ENCODE results near the gene MYLK4.

Gene MYLK4

DNA sequence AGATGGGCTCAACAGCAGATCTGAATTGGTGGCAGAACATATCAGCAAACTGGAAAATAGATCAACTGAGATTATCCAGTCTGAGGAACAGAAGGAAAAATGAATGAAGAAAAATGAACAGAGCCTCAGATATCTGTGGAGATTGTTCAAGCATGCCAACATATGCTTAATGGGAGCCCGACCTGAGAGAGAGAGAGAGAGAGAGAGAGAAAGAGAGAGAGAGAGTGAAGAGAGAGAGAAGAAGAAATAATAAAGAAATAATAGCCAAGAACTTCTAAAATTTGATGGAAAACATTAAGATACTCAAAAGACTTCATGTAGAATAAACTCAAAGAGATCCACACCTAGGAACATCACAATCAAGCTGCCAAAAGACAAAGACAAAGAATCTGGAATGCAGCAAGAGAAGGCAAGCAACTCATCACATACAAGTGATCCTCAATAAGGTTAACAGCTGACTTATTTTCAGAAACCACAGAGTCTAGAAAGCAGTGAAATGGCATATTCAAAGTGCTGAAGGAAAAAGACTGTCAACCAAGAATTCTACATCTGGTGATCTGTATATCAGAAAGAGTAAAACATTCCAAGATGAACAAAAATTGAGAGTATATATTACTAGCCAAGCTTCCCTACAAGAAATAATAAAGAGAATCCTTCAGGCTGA is 97.2 kb downstream of the MYLK4 start:
- Mint-ChIP-seq H3K36me3 (no peaks in the 10 kb centered on the region), H3K4me3 (no peak overlapping the region), H3K27me3 (peaks cover 9% of the 10 kb centered on the region), H3K4me1 (no peaks in the 10 kb centered on the region), H3K9me3 (no peaks in the 10 kb centered on the region), H3K27ac (no peak overlapping the region)
- CTCF ChIA-PET = interaction anchor here (0.7 to 1.4 kb wide), 2 partner anchors 13 to 19 kb away, joined by 3 to 4 read pairs; no protein-coding TSS in a partner anchor
- no peak for DNase-seq

DNA sequence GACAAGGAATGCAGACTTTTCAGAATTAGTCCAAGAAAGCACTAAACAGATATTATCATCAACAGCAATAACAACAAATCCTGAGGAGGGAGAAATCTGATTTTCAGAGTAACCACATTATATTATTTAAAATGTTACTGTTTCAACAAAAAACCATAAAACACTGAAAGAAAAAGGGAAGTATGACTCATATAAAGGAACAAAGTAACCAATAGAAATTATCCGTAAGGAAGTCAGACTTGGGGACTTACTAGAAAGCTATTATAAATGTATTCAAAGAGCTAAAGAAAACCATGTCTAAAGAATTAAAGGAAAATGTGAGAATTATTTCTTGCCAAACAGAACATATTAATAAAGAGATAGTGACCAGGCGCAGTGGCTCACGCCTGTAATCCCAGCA is 98.1 kb downstream of the MYLK4 start:
- no peaks in the 10 kb centered on the region for H3K4me1 Mint-ChIP-seq
- no peak for DNase-seq
- H3K4me3 Mint-ChIP-seq = no peak overlapping the region
- no peaks in the 10 kb centered on the region for H3K9me3 Mint-ChIP-seq
- H3K27ac Mint-ChIP-seq = no peak overlapping the region
- H3K36me3 Mint-ChIP-seq = no peaks in the 10 kb centered on the region
- CTCF ChIA-PET = no interaction called here
- peaks cover 9% of the 10 kb centered on the region for H3K27me3 Mint-ChIP-seq

DNA sequence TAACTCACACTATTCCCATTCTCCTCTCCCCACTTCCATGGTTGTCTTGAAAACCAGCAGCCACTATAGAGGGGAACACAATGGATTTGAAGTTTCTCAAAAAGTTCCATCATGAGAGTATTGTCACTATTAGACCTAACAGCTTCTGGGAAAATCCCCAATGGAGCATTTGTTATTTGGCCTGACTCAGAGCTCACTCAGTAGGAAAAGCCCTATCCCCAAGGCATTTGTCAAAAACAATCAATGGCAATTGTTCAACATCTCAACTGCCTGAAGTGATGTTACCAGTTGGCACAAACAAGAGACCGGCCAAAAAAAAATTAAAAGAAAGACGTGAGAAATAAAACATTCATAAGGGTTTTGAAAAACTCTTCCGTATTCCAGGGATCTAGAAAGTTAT is 98.8 kb downstream of the MYLK4 start:
- Mint-ChIP-seq H3K4me3 (no peak overlapping the region), H3K4me1 (no peaks in the 10 kb centered on the region), H3K9me3 (no peaks in the 10 kb centered on the region), H3K36me3 (no peaks in the 10 kb centered on the region), H3K27ac (no peak overlapping the region), H3K27me3 (peaks cover 10% of the 10 kb centered on the region)
- no peak for DNase-seq
- CTCF ChIA-PET = interaction anchor here (0.5 kb wide), 1 partner anchor 614 kb away, joined by 3 read pairs; no protein-coding TSS in a partner anchor

DNA sequence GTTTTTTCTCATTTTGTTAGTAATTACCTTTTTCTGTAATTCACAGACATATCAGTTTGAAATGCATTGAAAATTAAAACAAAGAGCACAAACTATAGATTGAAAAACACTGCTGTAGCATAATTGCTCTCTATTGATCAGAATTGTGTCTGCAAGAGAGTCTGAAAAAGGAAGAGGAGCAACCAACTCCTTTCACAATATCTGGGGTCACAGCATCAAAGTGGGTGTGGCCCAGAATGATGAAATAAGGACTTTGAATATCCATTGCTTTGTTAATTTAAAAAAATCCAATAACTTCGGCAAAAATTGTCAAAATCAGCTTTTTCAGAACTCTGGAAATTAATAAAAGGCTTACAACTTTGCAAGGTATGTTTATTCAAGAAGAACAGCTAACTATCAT is 99.2 kb downstream of the MYLK4 start:
- H3K27ac Mint-ChIP-seq = no peak overlapping the region
- H3K9me3 Mint-ChIP-seq = no peaks in the 10 kb centered on the region
- H3K4me1 Mint-ChIP-seq = no peaks in the 10 kb centered on the region
- no peak overlapping the region for H3K4me3 Mint-ChIP-seq
- peaks cover 13% of the 10 kb centered on the region for H3K27me3 Mint-ChIP-seq
- CTCF ChIA-PET = interaction anchor here (0.5 kb wide), 1 partner anchor 614 kb away, joined by 3 read pairs; no protein-coding TSS in a partner anchor
- H3K36me3 Mint-ChIP-seq = no peaks in the 10 kb centered on the region
- DNase-seq = no peak

DNA sequence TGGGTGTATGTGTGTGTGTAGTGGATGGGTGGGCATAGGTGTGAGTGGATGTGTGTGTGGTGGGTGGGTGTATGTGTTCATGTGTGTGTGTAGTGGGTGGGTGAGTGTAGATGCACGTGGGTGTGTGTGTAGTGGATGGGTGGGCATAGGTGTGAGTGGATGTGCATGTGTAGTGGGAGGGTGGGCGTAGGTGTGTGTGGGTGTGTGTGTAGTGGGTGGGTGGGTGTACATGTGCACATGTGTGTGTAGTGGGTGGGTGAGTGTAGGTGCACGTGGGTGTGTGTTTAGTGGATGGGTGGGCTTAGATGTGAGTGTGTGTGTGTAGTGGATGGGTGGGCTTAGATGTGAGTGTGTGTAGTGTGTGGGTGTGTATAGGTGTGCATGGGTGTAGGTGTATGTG is 104.4 kb downstream of the MYLK4 start:
- H3K9me3 Mint-ChIP-seq = no peaks in the 10 kb centered on the region
- H3K4me3 Mint-ChIP-seq = no peak overlapping the region
- no peaks in the 10 kb centered on the region for H3K36me3 Mint-ChIP-seq
- no peak overlapping the region for H3K27ac Mint-ChIP-seq
- DNase-seq = no peak
- H3K27me3 Mint-ChIP-seq = peaks cover 32% of the 10 kb centered on the region
- H3K4me1 Mint-ChIP-seq = peaks cover 3% of the 10 kb centered on the region
- CTCF ChIA-PET = interaction anchor here (2.1 kb wide), 1 partner anchor 11 kb away, joined by 15 read pairs; no protein-coding TSS in a partner anchor

DNA sequence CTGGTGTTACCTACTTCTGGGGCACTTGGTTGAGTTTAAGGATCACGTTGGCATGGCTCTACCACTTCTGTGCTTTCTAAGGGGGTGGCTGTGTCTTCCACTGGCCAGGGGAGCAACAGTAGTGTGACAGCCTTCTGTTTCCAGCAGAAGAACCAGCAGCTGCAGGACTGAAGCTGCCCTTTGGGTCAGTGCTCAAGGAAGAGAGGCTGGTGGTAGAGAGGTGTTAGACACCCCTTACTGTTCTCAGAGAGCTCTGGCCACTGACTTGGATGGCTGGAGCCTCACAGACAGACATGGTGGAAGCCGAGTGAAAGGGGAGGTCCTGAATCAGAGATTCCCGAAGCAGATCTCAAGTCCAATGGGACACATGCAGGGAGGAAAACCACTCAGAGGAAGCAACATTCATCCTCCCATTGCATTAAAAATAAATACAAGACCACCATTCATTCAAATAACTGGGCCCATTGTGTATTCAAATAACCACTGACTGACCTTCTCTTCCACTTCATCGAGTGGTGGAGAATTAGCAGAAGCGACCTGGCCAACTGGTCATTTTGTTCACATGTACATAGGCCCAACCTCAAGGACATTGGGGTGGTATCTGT is 106.7 kb downstream of the MYLK4 start:
- DNase-seq = no peak
- H3K4me1 Mint-ChIP-seq = peaks cover 8% of the 10 kb centered on the region
- CTCF ChIA-PET = interaction anchor here (0.6 to 2.1 kb wide), 2 partner anchors 9 kb away, joined by 3 to 15 read pairs; no protein-coding TSS in a partner anchor
- peaks cover 49% of the 10 kb centered on the region for H3K27me3 Mint-ChIP-seq
- H3K4me3 Mint-ChIP-seq = no peak overlapping the region
- H3K9me3 Mint-ChIP-seq = no peaks in the 10 kb centered on the region
- no peaks in the 10 kb centered on the region for H3K36me3 Mint-ChIP-seq
- no peak overlapping the region for H3K27ac Mint-ChIP-seq

DNA sequence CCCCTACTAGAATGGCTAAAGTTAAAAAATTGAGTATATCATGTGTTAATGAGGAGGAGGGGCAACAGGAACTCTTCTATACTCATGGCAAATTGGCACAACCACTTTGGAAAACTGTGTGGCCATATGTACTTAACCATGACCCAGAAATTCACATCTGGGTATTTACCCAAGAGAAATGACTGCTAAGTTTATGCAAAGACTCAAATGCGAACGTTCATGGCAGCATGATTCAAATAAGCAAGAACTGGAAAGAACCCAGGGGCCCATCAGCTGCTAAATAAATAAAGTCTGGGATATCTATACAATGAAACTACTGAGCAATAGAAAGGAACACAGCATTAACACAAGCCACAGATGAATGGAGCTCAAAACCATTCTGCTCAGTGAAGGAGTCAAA is 107.6 kb downstream of the MYLK4 start:
- H3K4me1 Mint-ChIP-seq = peaks cover 8% of the 10 kb centered on the region
- H3K27ac Mint-ChIP-seq = no peak overlapping the region
- peaks cover 56% of the 10 kb centered on the region for H3K27me3 Mint-ChIP-seq
- CTCF ChIA-PET = no interaction called here
- H3K36me3 Mint-ChIP-seq = no peaks in the 10 kb centered on the region
- no peak overlapping the region for H3K4me3 Mint-ChIP-seq
- DNase-seq = no peak
- no peaks in the 10 kb centered on the region for H3K9me3 Mint-ChIP-seq

DNA sequence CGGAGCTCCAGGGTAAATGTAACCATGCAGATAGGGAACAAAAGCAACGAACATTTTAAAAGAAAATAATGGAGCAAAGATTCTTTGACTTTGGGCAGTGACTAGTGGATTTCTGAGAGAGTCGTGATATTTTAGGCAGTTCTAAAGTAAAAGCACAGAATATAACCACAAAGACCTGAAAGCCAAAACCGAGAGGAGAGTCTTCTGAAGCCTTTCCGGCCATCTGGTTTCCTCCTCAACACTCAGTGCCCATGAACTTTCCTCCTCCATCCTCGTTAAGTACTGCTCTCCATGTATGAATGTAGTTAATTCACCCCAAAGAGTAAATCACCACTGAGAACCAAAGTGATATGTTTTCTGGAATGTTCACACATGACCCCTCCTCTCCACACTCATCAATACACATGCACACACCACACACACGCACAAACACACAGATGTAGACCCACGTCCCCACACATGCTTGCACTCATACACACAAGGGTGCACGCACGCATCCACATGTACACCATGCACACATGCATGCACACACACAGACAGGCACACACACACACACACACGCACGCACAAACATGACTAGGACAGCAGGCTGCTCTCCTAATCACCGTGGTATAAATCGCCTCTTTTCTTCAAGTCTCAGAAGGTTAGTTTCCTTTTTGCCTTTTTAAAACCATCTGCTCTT is 109.5 kb downstream of the MYLK4 start:
- H3K27me3 Mint-ChIP-seq = peaks cover 59% of the 10 kb centered on the region
- H3K9me3 Mint-ChIP-seq = no peaks in the 10 kb centered on the region
- DNase-seq = no peak
- peaks cover 8% of the 10 kb centered on the region for H3K4me1 Mint-ChIP-seq
- no peak overlapping the region for H3K27ac Mint-ChIP-seq
- CTCF ChIA-PET = no interaction called here
- no peak overlapping the region for H3K4me3 Mint-ChIP-seq
- H3K36me3 Mint-ChIP-seq = no peaks in the 10 kb centered on the region

DNA sequence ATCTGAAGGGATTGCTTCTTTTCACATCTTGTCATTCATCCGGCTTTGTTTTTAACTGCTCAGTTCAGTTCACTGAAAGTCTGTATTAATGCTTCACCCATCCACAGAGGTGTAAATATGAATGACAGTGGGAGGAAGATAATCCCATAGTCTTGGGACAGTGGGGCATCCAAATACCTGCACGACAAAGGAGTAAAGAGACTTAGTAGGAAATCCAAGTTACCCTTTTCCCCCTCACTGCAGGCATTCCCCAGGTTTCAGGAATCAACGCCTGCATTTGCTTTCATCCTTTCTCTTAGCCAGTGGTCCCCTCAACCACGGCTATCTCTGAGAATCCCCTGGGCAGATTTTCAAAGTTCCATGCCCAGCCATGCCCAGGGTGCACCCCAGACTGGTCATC is 110.2 kb downstream of the MYLK4 start:
- no peak overlapping the region for H3K27ac Mint-ChIP-seq
- H3K4me3 Mint-ChIP-seq = no peak overlapping the region
- CTCF ChIA-PET = no interaction called here
- DNase-seq = no peak
- peaks cover 8% of the 10 kb centered on the region for H3K4me1 Mint-ChIP-seq
- H3K36me3 Mint-ChIP-seq = no peaks in the 10 kb centered on the region
- H3K9me3 Mint-ChIP-seq = no peaks in the 10 kb centered on the region
- peaks cover 59% of the 10 kb centered on the region for H3K27me3 Mint-ChIP-seq

DNA sequence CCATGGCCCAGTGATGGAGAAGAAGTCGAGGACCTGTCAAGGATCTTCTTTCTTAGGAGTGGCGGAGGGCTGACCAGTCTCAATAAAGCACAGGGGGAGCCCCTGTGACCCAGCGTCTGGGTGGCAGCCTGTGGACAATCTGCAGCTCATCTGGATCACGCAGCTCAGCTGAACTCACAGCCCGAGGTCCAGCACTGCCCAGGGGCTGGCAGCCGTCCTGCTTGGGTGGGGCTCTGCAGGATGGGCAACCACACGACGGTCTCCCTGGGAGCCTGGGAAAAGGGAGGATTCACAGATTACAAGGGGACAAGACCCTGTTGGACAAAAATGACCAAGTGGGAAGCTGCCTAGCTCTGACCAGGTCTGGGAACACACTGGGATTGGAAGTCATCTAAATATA is 110.8 kb downstream of the MYLK4 start:
- CTCF ChIA-PET = no interaction called here
- H3K4me1 Mint-ChIP-seq = peaks cover 8% of the 10 kb centered on the region
- H3K27me3 Mint-ChIP-seq = peaks cover 59% of the 10 kb centered on the region
- H3K4me3 Mint-ChIP-seq = no peak overlapping the region
- H3K27ac Mint-ChIP-seq = no peak overlapping the region
- no peaks in the 10 kb centered on the region for H3K36me3 Mint-ChIP-seq
- no peak for DNase-seq
- H3K9me3 Mint-ChIP-seq = no peaks in the 10 kb centered on the region

DNA sequence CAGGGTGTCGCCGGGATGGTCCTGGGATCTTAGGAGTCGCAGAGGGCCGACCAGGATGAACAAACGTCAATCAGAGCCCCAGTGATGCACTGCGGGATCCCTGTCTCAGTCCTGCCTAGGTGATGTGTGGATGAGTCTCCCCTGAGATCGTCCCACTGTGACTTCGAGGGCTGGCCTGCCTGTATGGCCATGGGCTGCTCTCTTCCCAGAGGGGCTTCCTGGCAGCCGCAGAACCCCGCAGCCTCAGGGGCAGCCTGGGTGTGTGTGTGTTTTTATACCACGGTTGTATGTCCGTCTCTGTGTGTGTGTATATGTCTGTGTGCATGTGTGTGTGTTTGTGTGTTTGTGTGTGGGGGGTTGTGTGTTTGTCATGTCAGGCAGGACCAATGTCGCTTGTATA is 111.6 kb downstream of the MYLK4 start:
- Mint-ChIP-seq H3K27ac (no peak overlapping the region), H3K4me1 (peaks cover 13% of the 10 kb centered on the region)
- CTCF ChIA-PET = no interaction called here

DNA sequence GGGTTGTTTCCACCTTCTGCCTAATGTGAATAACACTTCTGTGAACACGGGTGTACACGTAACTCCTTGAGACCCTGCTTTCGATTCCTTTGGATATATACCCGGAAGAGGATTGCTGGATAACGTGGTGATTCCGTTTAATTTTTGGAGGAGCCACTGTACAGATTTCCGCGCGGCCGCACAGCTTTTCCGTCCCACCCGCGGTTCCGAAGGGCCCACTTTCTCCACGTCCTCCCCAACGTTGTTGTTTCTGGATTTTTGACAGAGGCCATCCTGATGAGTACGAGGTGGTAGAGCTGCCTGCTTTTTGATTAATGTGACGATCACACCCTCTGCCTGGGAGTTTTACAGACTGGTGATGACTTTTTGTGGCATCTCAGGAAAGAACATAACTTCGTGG is 114.0 kb downstream of the MYLK4 start:
- CTCF ChIA-PET = no interaction called here
- no peak overlapping the region for H3K4me3 Mint-ChIP-seq
- peaks cover 13% of the 10 kb centered on the region for H3K4me1 Mint-ChIP-seq
- H3K36me3 Mint-ChIP-seq = no peaks in the 10 kb centered on the region
- H3K27me3 Mint-ChIP-seq = peaks cover 68% of the 10 kb centered on the region
- no peaks in the 10 kb centered on the region for H3K9me3 Mint-ChIP-seq
- DNase-seq = no peak
- H3K27ac Mint-ChIP-seq = no peak overlapping the region

More for the DNA sequence above, 111.6 kb downstream of the MYLK4 start:
- no peak for DNase-seq
- no peaks in the 10 kb centered on the region for H3K36me3 Mint-ChIP-seq
- peaks cover 60% of the 10 kb centered on the region for H3K27me3 Mint-ChIP-seq
- no peak overlapping the region for H3K4me3 Mint-ChIP-seq
- no peaks in the 10 kb centered on the region for H3K9me3 Mint-ChIP-seq

DNA sequence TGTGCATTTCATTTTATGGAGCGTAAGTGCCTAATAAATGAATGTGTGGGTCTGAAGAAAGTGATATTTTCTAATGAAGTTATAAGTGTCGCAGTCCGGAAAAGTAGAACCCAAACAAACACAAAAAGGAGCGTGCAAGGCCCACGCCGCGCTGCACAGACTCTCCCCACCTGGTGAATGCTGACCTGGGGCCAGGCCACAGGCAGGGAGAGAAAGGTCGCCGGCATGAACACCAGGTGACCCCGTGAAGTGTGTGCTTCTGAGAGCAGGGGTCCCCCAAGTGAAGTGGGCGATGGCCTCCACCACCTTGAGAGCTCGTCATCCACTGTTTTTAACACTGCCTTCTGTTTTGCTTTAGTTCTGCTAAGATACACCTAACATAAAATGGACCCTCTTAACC is 114.8 kb downstream of the MYLK4 start:
- Mint-ChIP-seq H3K27me3 (peaks cover 69% of the 10 kb centered on the region), H3K27ac (no peak overlapping the region), H3K9me3 (no peaks in the 10 kb centered on the region), H3K4me1 (peaks cover 7% of the 10 kb centered on the region), H3K36me3 (no peaks in the 10 kb centered on the region), H3K4me3 (no peak overlapping the region)
- CTCF ChIA-PET = interaction anchor here (0.7 to 2.6 kb wide), 7 partner anchors 9 to 1040 kb away, joined by 3 to 16 read pairs (median 8); no protein-coding TSS in a partner anchor
- no peak for DNase-seq

DNA sequence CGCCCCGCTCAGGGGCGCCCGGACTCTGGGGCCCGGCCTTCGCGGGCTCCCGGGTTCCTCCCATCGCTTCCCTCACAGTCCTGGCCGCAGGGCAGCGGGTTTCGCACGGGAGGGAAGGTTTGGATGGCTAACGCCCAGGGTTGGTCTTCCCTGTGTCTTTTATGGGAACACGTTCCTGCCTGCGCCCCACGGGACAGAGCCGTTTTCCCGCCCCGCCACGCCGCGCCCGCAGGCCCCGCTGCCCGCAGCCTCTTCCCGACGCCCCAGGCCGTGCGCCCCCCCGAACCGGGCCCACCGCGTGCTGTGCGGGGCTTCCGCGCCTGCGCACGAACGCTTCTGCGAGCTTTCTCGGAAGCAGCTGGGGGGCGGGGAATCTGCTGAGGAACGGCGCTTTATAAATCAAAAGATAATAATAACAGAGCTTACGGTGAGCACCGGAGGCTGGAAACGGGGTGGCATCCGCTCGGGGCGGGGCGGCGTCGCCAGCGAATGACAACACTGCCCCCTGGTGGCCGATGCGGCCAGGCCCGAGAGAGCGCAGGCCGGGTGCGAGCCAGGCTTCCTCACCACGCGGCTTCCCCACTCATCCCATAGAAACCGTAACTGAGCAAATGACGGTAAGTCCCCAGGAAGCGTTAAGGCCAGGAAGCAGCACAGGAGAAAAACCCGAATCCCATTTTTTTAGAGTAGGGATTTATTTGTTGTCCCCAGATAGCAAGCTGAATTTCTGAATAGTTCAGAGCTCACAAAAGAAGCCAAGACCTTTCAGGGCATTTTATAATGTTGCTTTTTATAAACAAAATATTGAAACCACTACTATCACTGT is 116.4 kb downstream of the MYLK4 start:
- H3K27ac Mint-ChIP-seq = no peak overlapping the region
- H3K4me1 Mint-ChIP-seq = peaks cover 5% of the 10 kb centered on the region
- CTCF ChIA-PET = interaction anchor here (0.5 to 3.4 kb wide), 42 partner anchors 8 to 1039 kb away, joined by 3 to 23 read pairs (median 3); partner anchors contain the start of gene MYLK4
- H3K27me3 Mint-ChIP-seq = peaks cover 60% of the 10 kb centered on the region
- no peaks in the 10 kb centered on the region for H3K36me3 Mint-ChIP-seq
- no peaks in the 10 kb centered on the region for H3K9me3 Mint-ChIP-seq
- DNase-seq = peak; percentile 84
- H3K4me3 Mint-ChIP-seq = peak overlapping the region; percentile 62
